Adipose tissue (tissue), 3 donors: Measurements from ENCODE around the gene MVP. TPM values are rescaled to one million over a fixed set of nuclear protein-coding genes. Genes with fewer than 3 reads are reported as not detected.
"Not testable (repeated sequence)": the region's sequence is repeated elsewhere in the genome, so short reads cannot be mapped to it uniquely, and the experiment has no call there.

Experiments used
- H3K27ac ChIP-seq: one replicate; pipeline ENCODE4 v1.5.1; 2013; ENCODE audit warnings: low read depth, low read length
- WGBS, 3 donors: extraction: QIAGEN DNeasy Blood & Tissue Kit; methylation state at CpG; one replicate each; pipeline ENCODE4 v1.1.7; 2013; 5-methylcytosine and 5-hydroxymethylcytosine counted together
- polyA plus RNA-seq, 3 donors: library from polyadenylated mRNA; stranded (reverse); fragments of 200-250 nt; gene quantifications; one replicate each; pipeline ENCODE4 v1.2.3, GENCODE V29; 2013
- donor health status: healthy with polysubstance abuse.
- donor health status: Bipolar disorder and iron deficiency.
- donor health status: healthy.

The MVP gene
- polyA plus RNA-seq, 3 donors = 90.1 to 104 (median 103) TPM

DNA sequence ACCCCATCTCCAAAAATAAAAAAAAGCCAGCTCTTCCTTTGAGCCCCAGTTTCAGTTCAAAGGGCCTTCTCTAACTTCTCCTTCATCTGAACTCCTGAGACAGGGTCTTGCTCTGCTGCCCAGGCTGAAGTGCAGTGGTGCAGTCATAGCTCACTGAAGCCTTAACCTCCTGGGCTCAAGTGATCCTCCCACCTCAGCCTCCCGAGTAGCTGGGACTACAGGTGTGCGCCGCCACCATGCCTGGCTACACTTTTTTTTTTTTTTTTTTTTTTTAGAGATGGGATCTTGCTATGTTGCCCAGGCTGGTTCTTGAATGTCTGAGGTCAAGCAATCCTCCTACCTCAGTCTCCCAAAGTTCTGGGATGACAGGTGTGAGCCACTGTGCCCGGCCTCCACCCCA, 13.0 kb downstream of the MVP start:
- 94 to 100% (median 95%) methylated on average over 4 of the region's 4 CpGs for WGBS, 3 donors

DNA sequence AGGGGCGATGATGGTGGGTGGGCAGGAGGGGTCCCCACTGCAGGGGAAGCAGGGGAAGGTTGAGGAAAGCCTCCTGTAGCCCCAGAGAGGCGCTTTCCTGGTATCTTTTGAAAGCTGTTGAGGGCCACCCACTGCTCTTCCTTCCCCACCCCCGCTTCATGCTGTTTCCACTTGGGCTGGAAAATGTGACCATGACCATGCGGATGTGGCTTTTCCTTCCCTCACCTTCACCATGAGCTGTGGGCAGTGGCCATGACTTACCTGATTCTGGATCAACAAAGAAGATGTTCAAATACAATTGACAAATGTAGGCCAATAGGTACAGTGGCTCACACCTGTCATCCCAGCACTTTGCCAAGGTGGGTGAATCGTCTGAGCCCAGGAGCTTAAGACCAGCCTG, 13.8 kb downstream of the MVP start:
- no peak overlapping the region for H3K27ac ChIP-seq
- 92 to 96% (median 93%) methylated on average over 5 of the region's 5 CpGs for WGBS, 3 donors

More for the DNA sequence above, 13.0 kb downstream of the MVP start:
- not testable (repeated sequence) for H3K27ac ChIP-seq

DNA sequence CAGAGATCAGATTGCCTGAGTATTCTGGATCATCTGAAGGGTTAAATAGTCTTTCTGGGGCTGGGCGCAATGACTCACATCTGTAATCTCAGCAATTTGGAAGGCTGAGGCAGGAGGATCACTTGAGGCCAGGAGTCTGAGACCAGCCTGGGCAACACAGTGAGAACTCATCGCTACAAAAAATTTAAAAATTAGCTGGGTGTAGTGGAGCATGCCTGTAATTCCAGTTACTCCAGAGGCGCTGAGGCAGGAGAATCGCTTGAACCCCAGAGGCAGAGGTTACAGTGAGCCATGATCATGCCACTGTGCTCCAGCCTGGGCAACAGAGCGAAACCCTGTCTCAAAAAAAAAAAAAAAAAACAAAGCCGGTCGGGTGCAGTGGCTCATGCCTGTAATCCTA, 15.7 kb downstream of the MVP start:
- WGBS, 3 donors = 90 to 97% (median 94%) methylated on average over 5 to 7 of the region's 7 CpGs
- H3K27ac ChIP-seq = no peak overlapping the region

DNA sequence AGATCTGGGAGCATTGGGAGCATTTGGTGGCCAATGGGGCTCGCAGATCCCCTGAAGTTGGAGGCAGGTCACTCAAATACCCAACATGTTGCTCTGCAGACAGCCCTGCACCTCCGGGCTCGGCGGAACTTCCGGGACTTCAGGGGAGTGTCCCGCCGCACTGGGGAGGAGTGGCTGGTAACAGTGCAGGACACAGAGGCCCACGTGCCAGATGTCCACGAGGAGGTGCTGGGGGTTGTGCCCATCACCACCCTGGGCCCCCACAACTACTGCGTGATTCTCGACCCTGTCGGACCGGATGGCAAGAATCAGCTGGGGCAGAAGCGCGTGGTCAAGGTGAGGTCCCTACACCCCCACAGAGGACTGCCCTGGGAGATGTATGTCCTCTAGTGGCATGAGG, 16.4 kb downstream of the MVP start:
- 85 to 88% (median 87%) methylated on average over 15 of the region's 15 CpGs for WGBS, 3 donors
- no peak overlapping the region for H3K27ac ChIP-seq

DNA sequence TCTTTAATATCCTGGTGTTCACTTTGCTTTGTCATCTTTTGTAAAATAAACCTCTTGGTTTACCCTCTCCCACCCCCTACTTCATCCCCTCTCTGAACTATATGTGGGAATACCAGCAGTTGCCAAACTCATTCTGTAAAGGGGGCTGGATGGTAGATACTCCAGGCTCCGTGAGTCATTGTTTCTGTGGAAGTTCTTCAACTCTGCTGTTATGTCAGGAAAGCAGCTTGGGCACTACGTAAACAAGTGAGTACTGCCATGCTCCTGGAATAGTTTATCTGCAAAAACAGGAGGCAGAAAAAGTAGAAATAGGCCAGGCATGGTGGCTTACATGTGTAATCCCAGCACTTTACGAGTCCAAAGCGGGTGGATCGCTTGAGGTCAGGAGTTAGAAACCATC, 17.6 kb downstream of the MVP start:
- 92 to 96% (median 96%) methylated on average over 5 of the region's 5 CpGs for WGBS, 3 donors
- no peak overlapping the region for H3K27ac ChIP-seq

DNA sequence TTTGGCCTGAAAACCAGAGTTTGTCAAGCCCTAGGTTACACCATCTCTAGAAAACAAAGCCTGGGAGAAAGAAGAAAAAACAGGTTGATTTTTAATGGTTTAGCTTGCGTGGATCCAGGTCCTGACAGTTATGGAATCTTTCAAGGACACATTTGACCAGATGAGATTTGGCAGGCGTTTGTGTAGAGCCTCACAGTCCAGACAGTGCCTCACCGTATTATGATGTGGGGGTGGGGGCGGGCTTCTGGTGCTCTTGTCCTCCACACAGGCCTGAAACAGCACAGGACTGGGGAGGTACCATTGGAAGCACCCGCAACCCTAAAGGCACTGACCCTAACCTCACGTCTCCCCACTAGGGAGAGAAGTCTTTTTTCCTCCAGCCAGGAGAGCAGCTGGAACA, 19.6 kb downstream of the MVP start:
- 77 to 93% (median 93%) methylated on average over 6 of the region's 6 CpGs for WGBS, 3 donors
- H3K27ac ChIP-seq = no peak overlapping the region

DNA sequence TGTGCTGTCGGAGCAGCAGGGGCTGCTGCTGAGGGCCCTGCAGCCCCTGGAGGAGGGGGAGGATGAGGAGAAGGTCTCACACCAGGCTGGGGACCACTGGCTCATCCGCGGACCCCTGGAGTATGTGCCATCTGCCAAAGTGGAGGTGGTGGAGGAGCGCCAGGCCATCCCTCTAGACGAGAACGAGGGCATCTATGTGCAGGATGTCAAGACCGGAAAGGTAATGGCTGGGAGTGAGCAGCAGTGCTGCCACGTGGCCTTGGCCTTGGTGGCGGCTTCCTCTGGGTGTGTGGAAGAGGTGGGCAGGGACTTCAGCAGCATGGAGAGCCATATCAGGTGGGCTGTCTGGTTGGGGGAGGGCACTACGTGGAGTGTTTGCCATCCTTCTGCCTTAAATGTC, 20.0 kb downstream of the MVP start:
- no peak overlapping the region for H3K27ac ChIP-seq
- 72 to 85% (median 84%) methylated on average over 10 of the region's 10 CpGs for WGBS, 3 donors

DNA sequence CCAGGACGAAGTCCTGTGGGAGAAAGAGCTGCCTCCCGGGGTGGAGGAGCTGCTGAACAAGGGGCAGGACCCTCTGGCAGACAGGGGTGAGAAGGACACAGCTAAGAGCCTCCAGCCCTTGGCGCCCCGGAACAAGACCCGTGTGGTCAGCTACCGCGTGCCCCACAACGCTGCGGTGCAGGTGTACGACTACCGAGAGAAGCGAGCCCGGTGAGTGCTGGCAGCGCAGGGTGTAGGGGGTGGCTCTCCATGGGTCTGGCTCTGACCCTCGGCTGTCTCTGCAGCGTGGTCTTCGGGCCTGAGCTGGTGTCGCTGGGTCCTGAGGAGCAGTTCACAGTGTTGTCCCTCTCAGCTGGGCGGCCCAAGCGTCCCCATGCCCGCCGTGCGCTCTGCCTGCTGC, 21.4 kb downstream of the MVP start:
- no peak overlapping the region for H3K27ac ChIP-seq
- WGBS, 3 donors = 90 to 93% (median 92%) methylated on average over 23 of the region's 23 CpGs

DNA sequence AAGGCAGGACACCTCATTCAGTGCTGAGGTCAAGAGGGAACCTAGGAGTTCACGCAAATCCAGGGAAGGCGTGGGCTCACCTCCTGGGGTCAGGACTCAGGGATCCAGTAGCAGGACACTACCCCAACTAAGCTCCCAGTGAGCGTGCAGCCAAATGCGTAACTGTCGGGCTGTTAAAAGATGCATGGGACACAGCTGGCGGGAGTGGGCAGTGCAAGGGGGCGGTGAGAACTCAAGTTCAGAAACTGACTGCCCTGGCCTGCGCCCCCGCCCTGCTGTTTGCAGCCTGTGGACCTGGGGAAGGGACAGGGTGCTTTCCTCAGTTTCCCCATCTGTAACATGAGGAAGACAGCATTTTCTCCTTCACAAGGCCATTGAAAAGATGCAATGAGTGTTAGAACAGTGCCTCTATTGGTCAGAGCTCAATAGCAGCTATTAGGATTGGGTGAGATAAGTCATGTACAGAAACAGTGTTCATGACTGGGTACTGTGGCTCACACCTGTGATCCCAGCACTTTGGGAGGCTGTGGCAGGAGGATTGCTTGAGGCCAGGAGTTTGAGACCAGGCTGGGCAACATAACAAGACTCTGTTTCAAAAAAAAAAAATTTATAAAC, 22.6 kb downstream of the MVP start:
- H3K27ac ChIP-seq = no peak overlapping the region
- WGBS, 3 donors = 96 to 98% (median 97%) methylated on average over 9 of the region's 9 CpGs

DNA sequence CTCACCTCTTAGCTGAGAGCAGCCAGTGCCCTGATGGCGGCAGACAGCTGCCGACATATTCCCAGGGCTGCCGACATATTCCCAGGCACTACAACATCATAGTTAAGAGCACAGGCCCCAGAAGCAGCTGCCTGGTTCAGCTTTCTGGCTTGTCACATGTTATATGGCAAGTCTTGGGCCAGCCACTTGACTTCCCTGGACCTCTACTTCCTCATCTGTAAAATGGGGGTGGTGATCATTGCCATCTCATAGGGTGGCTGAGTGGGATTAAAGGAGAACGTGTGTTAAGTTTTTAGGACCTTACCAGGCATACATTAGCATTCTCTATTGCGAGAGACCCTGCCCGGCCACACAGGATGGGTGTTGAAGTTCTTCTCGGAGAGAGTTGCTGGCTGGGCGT, 23.7 kb downstream of the MVP start:
- WGBS, 3 donors = 93 to 95% (median 93%) methylated on average over 8 of the region's 8 CpGs
- no peak overlapping the region for H3K27ac ChIP-seq

DNA sequence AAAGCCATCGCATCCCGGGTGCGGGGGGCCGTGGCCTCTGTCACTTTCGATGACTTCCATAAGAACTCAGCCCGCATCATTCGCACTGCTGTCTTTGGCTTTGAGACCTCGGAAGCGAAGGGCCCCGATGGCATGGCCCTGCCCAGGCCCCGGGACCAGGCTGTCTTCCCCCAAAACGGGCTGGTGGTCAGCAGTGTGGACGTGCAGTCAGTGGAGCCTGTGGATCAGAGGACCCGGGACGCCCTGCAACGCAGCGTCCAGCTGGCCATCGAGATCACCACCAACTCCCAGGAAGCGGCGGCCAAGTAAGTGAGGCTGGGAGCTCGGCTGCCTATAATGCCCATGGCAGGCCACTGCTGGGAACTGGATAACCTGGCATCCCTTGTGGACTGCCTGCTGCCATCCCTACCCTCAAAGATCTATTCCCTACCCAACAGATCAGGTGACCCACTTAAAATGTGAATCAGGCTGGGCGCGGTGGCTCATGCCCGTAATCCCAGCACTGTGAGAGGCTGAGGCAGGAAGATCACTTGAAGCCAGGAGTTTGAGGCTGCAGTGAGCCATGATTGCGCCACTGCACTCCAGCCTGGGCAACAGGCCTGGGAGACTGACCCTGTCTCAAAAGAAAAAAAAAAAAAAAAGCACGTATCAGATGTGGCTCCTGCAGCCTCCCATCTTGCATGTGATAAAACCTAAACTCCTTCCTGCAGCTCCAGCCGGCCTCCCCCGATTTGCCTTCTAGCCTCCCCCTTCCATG, 24.5 kb downstream of the MVP start:
- WGBS, 3 donors = 79 to 88% (median 84%) methylated on average over 28 of the region's 28 CpGs
- no peak overlapping the region for H3K27ac ChIP-seq

DNA sequence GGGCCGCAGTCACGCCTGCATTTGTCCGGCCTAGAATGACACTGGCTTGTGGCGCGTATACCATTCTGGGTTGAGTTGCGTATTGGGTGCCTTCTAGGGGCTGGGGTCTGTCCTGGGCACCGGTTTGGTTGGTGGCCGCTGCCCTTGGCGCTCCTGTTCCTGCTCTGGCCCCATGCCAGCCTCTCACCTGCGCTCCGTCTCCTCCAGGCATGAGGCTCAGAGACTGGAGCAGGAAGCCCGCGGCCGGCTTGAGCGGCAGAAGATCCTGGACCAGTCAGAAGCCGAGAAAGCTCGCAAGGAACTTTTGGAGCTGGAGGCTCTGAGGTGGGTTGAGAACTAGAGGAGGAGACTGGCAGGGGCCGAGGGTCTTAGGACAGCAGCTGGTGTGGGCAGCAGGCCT, 25.4 kb downstream of the MVP start:
- WGBS, 3 donors = 86 to 92% (median 91%) methylated on average over 18 of the region's 18 CpGs
- H3K27ac ChIP-seq = no peak overlapping the region

DNA sequence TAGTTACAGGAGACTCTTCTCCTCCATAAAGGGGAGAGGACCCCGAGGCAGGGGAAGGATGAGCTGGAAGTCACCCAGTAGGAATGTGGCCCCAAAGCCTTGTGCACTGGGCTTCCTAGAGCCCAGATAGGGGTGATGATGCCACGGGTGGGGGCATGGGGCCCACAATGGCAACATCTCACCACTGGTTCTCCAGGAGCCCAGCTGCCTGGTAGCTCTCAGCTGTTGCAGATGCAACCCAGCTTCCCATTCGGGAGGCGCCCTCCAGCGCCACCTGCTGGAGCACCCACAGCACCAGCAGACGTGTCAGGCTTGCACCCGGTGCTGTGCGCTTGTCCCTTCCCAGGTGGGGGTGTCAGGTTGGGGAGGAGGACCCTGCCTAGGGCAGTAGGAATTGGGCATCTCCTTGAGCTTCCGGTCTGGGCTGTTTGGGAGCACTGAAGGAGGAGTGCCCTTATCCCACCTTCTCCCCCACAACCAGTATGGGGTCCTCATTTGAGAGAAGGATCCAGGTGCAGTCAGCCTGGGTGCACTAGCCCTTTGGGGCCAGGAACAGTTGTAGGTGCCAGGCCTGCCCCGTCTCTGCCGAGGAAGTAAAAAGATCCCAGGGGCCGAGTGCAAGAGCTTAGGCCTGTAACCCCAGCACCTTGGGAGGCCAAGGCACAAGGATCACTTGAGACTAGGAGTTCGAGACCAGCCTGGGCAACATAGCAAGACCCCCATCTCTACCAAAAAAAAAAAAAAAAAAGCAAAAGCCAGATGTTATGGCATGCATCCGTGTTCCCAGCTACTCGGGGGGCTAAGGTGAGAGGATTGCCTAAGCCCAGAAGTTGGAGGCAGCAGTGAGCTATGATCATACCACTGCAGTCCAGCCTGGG, 28.4 kb downstream of the MVP start:
- H3K27ac ChIP-seq = no peak overlapping the region
- 39 to 42% (median 42%) methylated on average over 15 of the region's 15 CpGs for WGBS, 3 donors

DNA sequence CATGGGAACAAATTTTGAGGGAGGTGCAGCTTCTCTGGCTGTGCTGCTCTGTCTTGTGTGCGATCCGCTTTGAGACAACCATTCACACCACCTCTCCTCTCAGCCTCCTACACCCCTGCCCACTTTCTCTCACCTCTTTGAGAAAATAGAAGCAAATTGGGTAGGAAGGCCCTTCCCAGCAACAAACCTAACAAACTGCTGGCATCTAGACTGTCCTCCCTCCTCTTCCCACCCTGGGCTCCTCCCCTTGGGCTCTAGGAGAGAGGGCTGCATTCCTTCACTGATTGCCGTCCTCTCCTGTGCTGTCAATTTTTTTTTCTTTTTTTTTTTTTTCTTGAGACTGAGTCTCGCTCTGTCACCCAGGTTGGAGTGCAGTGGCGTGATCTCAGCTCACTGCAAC, 29.2 kb downstream of the MVP start:
- WGBS, 3 donors = 65 to 76% (median 66%) methylated on average over 5 of the region's 5 CpGs
- no peak overlapping the region for H3K27ac ChIP-seq

DNA sequence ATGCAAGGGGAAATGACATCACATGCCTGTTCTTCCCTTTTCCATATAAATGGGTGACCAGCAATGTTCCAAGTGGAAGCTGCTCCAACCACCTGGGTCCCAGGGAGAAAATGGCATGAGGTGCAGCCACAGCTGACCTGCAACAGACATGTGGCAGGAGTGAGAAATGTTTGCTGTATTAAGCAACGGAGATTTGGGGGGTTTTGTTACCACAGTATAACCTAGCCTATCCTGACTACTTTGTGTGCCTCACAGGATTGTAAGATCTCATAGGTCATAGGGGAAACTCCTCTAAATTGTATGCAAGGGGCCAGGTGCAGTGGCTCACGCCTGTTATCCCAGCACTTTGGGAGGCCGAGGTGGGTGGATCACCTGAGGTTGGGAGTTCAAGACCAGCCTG, 30.7 kb downstream of the MVP start:
- 73 to 93% (median 91%) methylated on average over 3 of the region's 3 CpGs for WGBS, 3 donors

DNA sequence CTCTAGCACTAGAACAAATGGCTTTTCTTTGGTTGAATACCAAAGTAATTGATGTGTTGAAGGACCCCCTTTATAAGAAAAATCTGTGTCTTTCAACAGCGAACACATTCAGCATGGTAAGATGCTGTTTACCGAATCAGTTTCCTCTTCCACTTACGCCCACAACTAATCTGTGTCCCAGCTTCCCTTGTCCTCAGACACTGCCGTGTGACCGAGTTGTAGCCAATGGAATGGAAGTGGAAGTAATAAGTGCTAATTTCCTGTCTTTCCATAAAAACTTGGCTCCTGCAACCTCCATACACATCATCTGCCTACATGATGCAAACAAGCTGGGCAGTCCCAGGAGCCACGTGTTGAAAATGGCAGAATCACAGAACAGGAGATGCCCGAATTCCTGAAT, 32.4 kb downstream of the MVP start:
- H3K27ac ChIP-seq = no peak overlapping the region
- WGBS, 3 donors = 34 to 62% (median 51%) methylated on average over 7 of the region's 7 CpGs

More for the DNA sequence above, 30.7 kb downstream of the MVP start:
- no peak overlapping the region for H3K27ac ChIP-seq

DNA sequence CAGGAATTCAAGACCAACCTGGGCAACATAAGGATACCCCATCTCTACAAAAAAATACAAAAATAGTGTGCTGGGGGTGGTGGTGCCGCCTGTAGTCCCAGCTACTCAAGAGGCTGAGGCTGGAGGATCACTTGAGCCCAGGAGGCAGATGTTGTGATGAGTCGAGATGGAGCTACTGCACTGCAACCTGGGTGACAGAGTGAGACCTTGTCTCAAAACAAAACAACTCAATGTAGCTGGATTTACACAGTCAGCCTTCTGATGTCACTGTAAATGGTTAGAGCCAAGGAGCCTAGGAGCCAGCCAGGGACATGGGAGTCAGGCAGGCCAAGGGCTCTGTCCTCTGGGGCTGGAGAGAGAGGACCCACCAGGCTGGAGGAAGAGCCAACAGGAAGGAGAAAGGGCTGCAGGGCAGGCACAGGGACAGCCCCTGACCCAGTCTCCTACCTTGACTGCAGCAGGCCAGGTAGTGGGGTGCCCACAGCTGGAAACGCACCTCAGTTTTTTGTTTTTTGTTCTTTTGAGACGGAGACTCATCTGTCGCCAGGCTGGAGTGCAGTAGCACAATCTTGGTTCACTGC, 34.3 kb downstream of the MVP start:
- 89 to 93% (median 92%) methylated on average over 5 of the region's 5 CpGs for WGBS, 3 donors
- H3K27ac ChIP-seq = no peak overlapping the region

DNA sequence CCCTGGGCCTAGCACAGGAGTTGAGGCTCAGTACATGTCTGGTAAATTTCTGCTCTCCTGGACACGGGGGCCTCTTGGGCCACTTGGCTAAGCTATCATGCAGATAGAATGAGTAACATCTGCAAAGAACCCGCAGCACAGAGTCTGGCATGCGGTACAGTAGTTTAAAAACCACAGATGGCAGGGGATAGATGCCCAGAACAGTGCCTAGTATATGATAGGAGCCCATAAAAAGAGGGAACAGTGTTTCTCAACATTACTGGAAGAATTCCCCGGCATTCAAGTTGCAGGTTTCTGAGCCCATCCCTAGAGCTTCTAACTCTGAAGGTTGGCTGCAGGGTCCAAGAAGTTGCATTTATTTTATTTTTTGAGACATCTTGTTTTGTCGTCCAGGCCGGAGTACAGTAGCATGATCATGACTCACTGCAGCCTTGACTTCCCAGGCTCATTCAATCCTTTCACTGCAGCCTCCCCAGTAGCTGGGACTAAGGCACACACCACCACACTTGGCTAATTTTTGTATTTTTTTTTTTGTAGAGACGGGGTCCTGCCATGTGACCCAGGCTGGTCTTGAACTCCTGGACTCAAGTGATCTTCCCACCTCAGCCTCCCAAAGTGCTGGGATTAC, 37.0 kb downstream of the MVP start:
- no peak overlapping the region for H3K27ac ChIP-seq
- WGBS, 3 donors = 73 to 84% (median 78%) methylated on average over 7 of the region's 7 CpGs
